ENCODE data around the gene CARMIL1. TPM values are rescaled to one million over a fixed set of nuclear protein-coding genes. Genes with fewer than 3 reads are reported as not detected.

Gene CARMIL1
- total RNA-seq, 1 donor from 2014 or later: 19.6 TPM

DNA sequence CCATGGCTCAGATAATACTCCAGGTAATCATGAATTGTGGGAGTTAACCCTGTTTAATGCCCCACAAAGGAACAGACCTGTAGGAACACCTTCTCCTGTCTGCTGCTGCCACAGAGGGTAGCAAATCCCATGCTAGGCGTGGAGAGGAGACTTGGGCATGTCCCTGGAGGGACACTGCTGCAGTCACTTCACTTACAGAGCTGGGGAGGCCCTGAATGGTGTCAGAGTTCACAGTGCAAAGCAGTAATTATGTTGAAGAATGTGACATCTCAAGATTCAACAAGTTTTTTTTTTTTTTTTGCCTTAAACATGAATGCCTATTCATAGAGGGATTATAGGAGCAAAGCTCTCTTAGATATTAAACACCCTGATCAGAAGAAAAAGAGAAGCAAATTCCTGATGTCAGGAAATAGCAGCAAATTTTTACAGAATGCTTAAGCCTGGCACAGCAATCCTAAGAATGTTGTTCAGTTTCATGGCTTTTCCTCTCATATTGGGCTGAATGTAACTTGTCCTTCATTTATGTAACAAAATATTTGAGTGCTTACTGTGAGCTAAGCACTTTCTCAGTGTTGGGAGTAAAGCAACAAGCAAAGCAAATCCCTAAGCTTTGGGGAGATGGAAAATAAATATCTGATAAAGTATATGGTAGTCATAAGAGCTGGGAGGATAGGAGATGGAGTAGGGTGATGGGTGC, 45.0 kb downstream of the CARMIL1 start:
- H3K4me3 ChIP-seq: no peak overlapping the region

DNA sequence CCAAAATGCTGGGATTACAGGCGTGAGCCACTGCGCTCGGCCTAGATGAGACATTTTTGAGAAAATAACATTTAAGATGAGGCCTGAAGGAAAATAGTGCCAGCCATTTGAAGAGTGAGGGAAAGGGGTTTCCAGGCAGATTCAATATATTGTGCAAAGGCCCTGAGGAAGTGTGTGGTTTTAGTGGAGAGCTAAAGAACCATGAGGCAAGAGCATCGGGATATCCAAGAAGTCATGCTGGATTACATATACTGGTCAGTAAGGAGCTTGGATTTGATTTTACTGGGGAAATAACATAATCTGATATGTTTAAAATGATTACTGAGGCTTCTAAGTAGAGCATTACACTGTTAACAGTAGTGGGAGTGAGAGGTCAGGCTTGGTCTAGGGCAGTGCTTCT, 47.0 kb downstream of the CARMIL1 start:
- intact Hi-C loops (cut with DNase I): no loop called here
- no peaks in the 10 kb centered on the region for H3K27me3 ChIP-seq
- H3K36me3 ChIP-seq: no peaks in the 10 kb centered on the region
- no peak for DNase-seq (ENCODE audit: extremely low spot score in 2 of 2)
- H3K9me3 ChIP-seq: no peaks in the 10 kb centered on the region
- H3K4me3 ChIP-seq: no peak overlapping the region
- H3K27ac ChIP-seq: no peak overlapping the region
- peaks cover 19% of the 10 kb centered on the region for H3K4me1 ChIP-seq
- TF ChIP-seq POLR2A (IDR thresholded peaks at IDR 0.05) (no peak), POLR2AphosphoS5 (IDR thresholded peaks at IDR 0.05; ENCODE audit: insufficient read depth in 1 of 2, low read depth in 1 of 2) (no peak)
- TF ChIP-seq, protein P1, sequence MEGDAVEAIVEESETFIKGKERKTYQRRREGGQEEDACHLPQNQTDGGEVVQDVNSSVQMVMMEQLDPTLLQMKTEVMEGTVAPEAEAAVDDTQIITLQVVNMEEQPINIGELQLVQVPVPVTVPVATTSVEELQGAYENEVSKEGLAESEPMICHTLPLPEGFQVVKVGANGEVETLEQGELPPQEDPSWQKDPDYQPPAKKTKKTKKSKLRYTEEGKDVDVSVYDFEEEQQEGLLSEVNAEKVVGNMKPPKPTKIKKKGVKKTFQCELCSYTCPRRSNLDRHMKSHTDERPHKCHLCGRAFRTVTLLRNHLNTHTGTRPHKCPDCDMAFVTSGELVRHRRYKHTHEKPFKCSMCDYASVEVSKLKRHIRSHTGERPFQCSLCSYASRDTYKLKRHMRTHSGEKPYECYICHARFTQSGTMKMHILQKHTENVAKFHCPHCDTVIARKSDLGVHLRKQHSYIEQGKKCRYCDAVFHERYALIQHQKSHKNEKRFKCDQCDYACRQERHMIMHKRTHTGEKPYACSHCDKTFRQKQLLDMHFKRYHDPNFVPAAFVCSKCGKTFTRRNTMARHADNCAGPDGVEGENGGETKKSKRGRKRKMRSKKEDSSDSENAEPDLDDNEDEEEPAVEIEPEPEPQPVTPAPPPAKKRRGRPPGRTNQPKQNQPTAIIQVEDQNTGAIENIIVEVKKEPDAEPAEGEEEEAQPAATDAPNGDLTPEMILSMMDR (IDR thresholded peaks at IDR 0.05): no peak

More for the DNA sequence above, 45.0 kb downstream of the CARMIL1 start:
- intact Hi-C loops (cut with DNase I): no loop called here
- H3K4me1 ChIP-seq: peaks cover 15% of the 10 kb centered on the region
- no peaks in the 10 kb centered on the region for H3K36me3 ChIP-seq
- no peak for DNase-seq (ENCODE audit: extremely low spot score in 2 of 2)
- no peaks in the 10 kb centered on the region for H3K9me3 ChIP-seq
- TF ChIP-seq POLR2AphosphoS5 (IDR thresholded peaks at IDR 0.05; ENCODE audit: insufficient read depth in 1 of 2, low read depth in 1 of 2): no peak
- TF ChIP-seq POLR2A (IDR thresholded peaks at IDR 0.05): no peak
- TF ChIP-seq, protein P1 (IDR thresholded peaks at IDR 0.05): no peak
- H3K27me3 ChIP-seq: no peaks in the 10 kb centered on the region
- no peak overlapping the region for H3K27ac ChIP-seq

GRCh38 chr6:25326960-25327359, 47.8 kb downstream of the CARMIL1 start:
- Histone ChIP-seq H3K4me3 (no peak overlapping the region), H3K27me3 (no peaks in the 10 kb centered on the region), H3K4me1 (peaks cover 25% of the 10 kb centered on the region), H3K27ac (no peak overlapping the region), H3K36me3 (no peaks in the 10 kb centered on the region), H3K9me3 (no peaks in the 10 kb centered on the region)
- intact Hi-C loops (cut with DNase I): no loop called here
- TF ChIP-seq, protein P1 (IDR thresholded peaks at IDR 0.05): no peak
- TF ChIP-seq POLR2A (IDR thresholded peaks at IDR 0.05) (no peak), POLR2AphosphoS5 (IDR thresholded peaks at IDR 0.05; ENCODE audit: insufficient read depth in 1 of 2, low read depth in 1 of 2) (no peak)
- no peak for DNase-seq (ENCODE audit: extremely low spot score in 2 of 2)

DNA sequence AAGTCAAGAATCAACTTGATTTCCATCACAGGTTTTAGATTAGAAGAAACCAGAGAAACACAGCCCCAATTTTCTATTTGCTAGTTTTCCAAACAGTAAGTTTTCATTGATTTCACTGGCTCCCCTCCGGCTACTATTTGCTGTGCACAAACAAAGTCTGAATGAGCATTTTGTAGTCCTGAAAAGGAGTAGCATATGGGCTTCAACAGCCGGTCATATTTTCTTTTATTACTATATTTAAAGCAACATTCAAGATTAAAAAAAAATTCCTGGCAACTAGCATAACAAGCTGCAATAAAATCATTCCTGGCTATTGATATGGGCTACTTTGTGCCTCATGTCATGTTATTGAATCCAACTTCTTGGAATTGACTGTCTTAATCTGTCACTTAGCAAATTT, 48.3 kb downstream of the CARMIL1 start:
- no peaks in the 10 kb centered on the region for H3K36me3 ChIP-seq
- DNase-seq (ENCODE audit: extremely low spot score in 2 of 2): no peak
- no peak overlapping the region for H3K4me3 ChIP-seq
- H3K4me1 ChIP-seq: peaks cover 30% of the 10 kb centered on the region
- H3K9me3 ChIP-seq: no peaks in the 10 kb centered on the region
- TF ChIP-seq POLR2A (IDR thresholded peaks at IDR 0.05): no peak
- TF ChIP-seq, protein P1 (IDR thresholded peaks at IDR 0.05): no peak
- TF ChIP-seq POLR2AphosphoS5 (IDR thresholded peaks at IDR 0.05; ENCODE audit: insufficient read depth in 1 of 2, low read depth in 1 of 2): no peak
- no peak overlapping the region for H3K27ac ChIP-seq
- no peaks in the 10 kb centered on the region for H3K27me3 ChIP-seq
- intact Hi-C loops (cut with DNase I): no loop called here

DNA sequence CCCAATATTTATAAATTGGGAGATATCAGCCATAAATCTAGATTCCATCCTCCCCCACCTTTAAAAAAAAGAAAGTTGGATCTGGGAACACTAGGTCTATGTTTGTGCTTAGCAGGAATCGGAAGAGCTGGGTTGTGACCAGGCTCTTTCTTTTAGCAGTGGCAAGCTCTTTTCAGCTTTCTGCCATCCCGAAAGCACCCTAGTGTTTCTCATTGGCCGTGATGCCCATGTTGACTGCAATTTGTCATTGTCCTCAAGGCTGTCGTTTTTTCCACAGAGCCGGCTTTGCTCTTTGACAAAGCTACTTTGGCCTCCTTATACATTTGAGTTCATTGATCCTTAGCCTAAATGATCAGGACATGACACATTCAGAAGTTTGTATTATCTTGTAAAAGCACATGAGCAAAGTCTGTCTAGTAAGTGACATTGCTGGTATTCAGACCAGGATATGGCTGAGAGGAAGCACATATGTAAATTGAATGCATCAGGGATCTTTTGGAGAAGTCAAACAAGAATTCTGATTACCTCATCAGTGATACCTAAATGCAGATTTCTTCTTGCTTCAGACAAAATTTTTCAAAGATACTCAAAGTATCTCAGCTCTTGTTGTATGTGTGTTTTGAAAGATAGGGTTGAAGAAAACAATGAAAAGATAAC, 50.1 kb downstream of the CARMIL1 start:
- no peak for TF ChIP-seq POLR2A (IDR thresholded peaks at IDR 0.05)
- TF ChIP-seq POLR2AphosphoS5 (IDR thresholded peaks at IDR 0.05; ENCODE audit: insufficient read depth in 1 of 2, low read depth in 1 of 2): no peak
- Histone ChIP-seq H3K4me3 (no peak overlapping the region), H3K27me3 (no peaks in the 10 kb centered on the region), H3K36me3 (no peaks in the 10 kb centered on the region), H3K9me3 (no peaks in the 10 kb centered on the region), H3K4me1 (peaks cover 48% of the 10 kb centered on the region), H3K27ac (no peak overlapping the region)
- DNase-seq (ENCODE audit: extremely low spot score in 2 of 2): no peak
- intact Hi-C loops (cut with DNase I): no loop called here
